ENCODE data around the gene MUC4.
"Not testable (repeated sequence)": the region's sequence is repeated elsewhere in the genome, so short reads cannot be mapped to it uniquely, and the experiment has no call there.

DNA sequence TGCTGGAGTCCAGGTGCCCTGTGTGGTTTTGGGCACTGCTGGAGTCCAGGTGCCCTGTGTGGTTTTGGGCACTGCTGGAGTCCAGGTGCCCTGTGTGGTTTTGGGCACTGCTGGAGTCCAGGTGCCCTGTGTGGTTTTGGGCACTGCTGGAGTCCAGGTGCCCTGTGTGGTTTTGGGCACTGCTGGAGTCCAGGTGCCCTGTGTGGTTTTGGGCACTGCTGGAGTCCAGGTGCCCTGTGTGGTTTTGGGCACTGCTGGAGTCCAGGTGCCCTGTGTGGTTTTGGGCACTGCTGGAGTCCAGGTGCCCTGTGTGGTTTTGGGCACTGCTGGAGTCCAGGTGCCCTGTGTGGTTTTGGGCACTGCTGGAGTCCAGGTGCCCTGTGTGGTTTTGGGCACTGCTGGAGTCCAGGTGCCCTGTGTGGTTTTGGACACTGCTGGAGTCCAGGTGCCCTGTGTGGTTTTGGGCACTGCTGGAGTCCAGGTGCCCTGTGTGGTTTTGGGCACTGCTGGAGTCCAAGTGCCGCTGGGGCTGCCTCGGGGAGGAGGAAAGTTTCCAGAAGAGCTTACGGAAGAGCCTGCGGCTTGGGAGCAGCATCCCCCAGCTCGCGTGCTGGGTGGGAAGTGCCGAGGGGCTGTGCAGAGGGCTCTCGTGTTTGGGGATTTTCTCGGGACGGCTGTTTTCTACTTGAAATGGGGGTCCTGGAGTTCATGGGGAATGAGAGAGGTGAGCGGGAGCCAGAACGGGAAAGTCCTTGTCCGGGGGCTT, 12.9 kb upstream of the MUC4 start:
- TF ChIP-seq, protein P1, sequence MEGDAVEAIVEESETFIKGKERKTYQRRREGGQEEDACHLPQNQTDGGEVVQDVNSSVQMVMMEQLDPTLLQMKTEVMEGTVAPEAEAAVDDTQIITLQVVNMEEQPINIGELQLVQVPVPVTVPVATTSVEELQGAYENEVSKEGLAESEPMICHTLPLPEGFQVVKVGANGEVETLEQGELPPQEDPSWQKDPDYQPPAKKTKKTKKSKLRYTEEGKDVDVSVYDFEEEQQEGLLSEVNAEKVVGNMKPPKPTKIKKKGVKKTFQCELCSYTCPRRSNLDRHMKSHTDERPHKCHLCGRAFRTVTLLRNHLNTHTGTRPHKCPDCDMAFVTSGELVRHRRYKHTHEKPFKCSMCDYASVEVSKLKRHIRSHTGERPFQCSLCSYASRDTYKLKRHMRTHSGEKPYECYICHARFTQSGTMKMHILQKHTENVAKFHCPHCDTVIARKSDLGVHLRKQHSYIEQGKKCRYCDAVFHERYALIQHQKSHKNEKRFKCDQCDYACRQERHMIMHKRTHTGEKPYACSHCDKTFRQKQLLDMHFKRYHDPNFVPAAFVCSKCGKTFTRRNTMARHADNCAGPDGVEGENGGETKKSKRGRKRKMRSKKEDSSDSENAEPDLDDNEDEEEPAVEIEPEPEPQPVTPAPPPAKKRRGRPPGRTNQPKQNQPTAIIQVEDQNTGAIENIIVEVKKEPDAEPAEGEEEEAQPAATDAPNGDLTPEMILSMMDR (IDR thresholded peaks at IDR 0.05), result not testable (repeated sequence)
- not testable (repeated sequence) for TF ChIP-seq POLR2A (IDR thresholded peaks at IDR 0.05)
